Kidney epithelial cell (primary cell): ENCODE results near the gene SLC2A5. TPM values are rescaled to one million over a fixed set of nuclear protein-coding genes. Genes with fewer than 3 reads are reported as not detected.

Experiments used
- DNase-seq: peaks from one replicate; pipeline ENCODE4 v3.0.0-alpha.2; 2010; ENCODE audit warnings: low read depth
- H3K27me3 ChIP-seq: 2 replicates; pipeline ENCODE4 v1.6.0; 2011; ENCODE audit warnings: low read length; ENCODE audit not compliant: control insufficient read depth, insufficient read depth
- H3K36me3 ChIP-seq: 2 replicates; pipeline ENCODE4 v1.5.1; 2011; ENCODE audit warnings: low read length; ENCODE audit not compliant: control insufficient read depth, insufficient read depth
- H3K4me3 ChIP-seq: 2 replicates; pipeline ENCODE4 v1.5.1; 2011; ENCODE audit warnings: low read depth, mild to moderate bottlenecking, control low read depth, low read length
- CTCF ChIP-seq: IDR thresholded peaks from 2 replicates; pipeline ENCODE4 v1.5.1; 2011; ENCODE audit warnings: mild to moderate bottlenecking, moderate library complexity, low read length, control low read depth, inconsistent platforms; ENCODE audit not compliant: insufficient read depth, poor library complexity, severe bottlenecking
- total RNA-seq: library from RNA; depleted of rRNA; stranded (reverse); fragments of >200 nt; gene quantifications from 2 replicates; pipeline ENCODE4 v1.2.3, GENCODE V29; 2015

Gene SLC2A5
- total RNA-seq, 1 donor from 2014 or later, result not detected

DNA sequence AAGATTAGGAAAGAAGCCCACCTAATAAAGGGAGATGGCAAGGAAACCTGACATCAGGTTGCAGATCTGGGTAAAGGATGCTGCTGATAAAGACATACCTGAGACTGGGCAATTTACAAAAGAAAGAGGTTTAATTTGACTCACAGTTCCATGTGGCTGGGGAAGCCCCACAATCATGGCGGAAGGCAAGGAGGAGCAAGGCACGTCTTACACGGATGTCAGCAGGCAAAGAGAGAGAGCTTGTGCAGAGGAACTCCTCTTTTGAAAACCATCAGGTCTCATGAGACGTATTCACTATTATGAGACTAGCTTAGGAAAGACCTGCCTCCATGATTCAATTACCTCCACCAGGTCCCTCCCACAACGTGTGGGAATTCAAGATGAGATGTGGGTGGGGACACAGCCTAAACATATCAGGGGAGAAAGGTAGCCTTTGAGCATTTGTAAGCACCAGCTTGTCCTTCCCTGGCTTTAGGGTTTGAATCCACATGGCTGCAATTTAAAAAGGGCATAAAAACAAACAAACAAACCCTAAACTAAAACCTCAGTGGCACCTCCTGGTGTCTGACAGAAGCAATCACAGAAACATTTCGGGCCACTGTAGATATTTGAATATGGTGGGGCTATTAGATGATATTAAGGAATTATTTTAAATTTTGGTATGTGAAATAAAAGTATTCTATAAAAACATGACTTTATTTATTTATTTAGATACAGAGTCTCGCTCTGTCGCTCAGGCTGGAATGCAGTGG is 76.3 kb downstream of the SLC2A5 start:
- Histone ChIP-seq H3K4me3 (no peak overlapping the region), H3K36me3 (no peaks in the 10 kb centered on the region), H3K27me3 (no peaks in the 10 kb centered on the region)
- no peak for DNase-seq
- TF ChIP-seq CTCF, result no peak

GRCh38 chr1:8989821-8990220 is 79.6 kb downstream of the SLC2A5 start:
- no peak for DNase-seq
- no peak overlapping the region for H3K4me3 ChIP-seq
- no peaks in the 10 kb centered on the region for H3K36me3 ChIP-seq
- H3K27me3 ChIP-seq, result no peaks in the 10 kb centered on the region
- no peak for TF ChIP-seq CTCF

GRCh38 chr1:8989061-8989460 is 80.4 kb downstream of the SLC2A5 start:
- Histone ChIP-seq H3K36me3 (no peaks in the 10 kb centered on the region), H3K4me3 (no peak overlapping the region), H3K27me3 (no peaks in the 10 kb centered on the region)
- TF ChIP-seq CTCF, result no peak
- no peak for DNase-seq

DNA sequence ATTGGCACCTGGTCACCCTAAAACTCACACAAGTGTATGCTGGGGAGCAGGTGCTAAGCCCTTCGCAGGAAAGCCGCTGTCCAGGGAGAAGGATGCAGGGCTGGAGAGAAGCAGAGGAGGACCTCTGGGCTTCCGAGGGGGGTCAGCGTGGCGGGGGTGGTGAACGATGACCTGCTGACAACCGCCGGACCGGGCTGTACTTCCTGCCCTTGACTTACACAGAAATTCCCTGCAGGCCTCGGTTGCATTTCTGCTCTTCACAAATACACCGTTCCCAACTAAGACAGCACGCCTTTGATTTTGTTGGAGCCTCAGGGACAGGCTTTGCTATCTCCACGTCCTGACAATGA is 80.8 kb downstream of the SLC2A5 start:
- no peak for TF ChIP-seq CTCF
- Histone ChIP-seq H3K27me3 (no peaks in the 10 kb centered on the region), H3K4me3 (no peak overlapping the region), H3K36me3 (no peaks in the 10 kb centered on the region)
- no peak for DNase-seq

GRCh38 chr1:8987881-8988617 is 81.4 kb downstream of the SLC2A5 start:
- Histone ChIP-seq H3K36me3 (no peaks in the 10 kb centered on the region), H3K4me3 (no peak overlapping the region), H3K27me3 (no peaks in the 10 kb centered on the region)
- no peak for DNase-seq
- peak; percentile 97 for TF ChIP-seq CTCF

- no peak for TF ChIP-seq CTCF
- Histone ChIP-seq H3K4me3 (no peak overlapping the region), H3K36me3 (no peaks in the 10 kb centered on the region), H3K27me3 (no peaks in the 10 kb centered on the region)
- no peak for DNase-seq
Observed at GRCh38 chr1:8986814-8987190, 82.6 kb downstream of the SLC2A5 start.
